ENCODE results near the gene FHOD1.

- TF ChIP-seq CTCF (conservative IDR thresholded peaks at IDR 0.05) (no peak), EZH2 (IDR thresholded peaks at IDR 0.05; ENCODE audit: low read depth) (no peak)
Measured at GRCh38 chr16:67213197-67214019, 33.9 kb downstream of the FHOD1 start.

Measured in PC-9 (cell line).